IPS-11a (cell line): ENCODE results near the gene IFNA2.
"Not testable (repeated sequence)": the region's sequence is repeated elsewhere in the genome, so short reads cannot be mapped to it uniquely, and the experiment has no call there.

ENCODE experiments used
- H3K4me3 ChIP-seq: one replicate; pipeline ENCODE4 v1.5.1; 2013; ENCODE audit warnings: low read depth, low read length, control low read depth

Gene IFNA2

GRCh38 chr9:21383627-21384026 lies 1.6 kb downstream of the IFNA2 start:
- no peak overlapping the region for H3K4me3 ChIP-seq

- H3K4me3 ChIP-seq: no peak overlapping the region
These were observed 3.5 kb downstream of the IFNA2 start for GRCh38 chr9:21381448-21382339.

- H3K4me3 ChIP-seq: not testable (repeated sequence)
These were observed 13.7 kb downstream of the IFNA2 start for GRCh38 chr9:21371467-21371866.

GRCh38 chr9:21367957-21368356 lies 17.2 kb downstream of the IFNA2 start, which contains the start of gene IFNA13:
Gene IFNA13 (minus strand): TSS chr9:21368057. CDS start chr9:21368010, 47 bp downstream.
- H3K4me3 ChIP-seq: no peak within 1 kb of the TSS

- H3K4me3 ChIP-seq: not testable (repeated sequence)
These were observed 18.0 kb downstream of the IFNA2 start for GRCh38 chr9:21367169-21367568.

- H3K4me3 ChIP-seq: no peak overlapping the region
These were observed 22.9 kb downstream of the IFNA2 start for GRCh38 chr9:21362287-21362686.

GRCh38 chr9:21357479-21358460 lies 27.4 kb downstream of the IFNA2 start:
- no peak overlapping the region for H3K4me3 ChIP-seq

GRCh38 chr9:21350787-21351186 lies 34.4 kb downstream of the IFNA2 start, which contains the start of gene IFNA6:
Gene IFNA6 (minus strand): TSS chr9:21350887. CDS start chr9:21350887, 0 bp downstream.
- H3K4me3 ChIP-seq: no peak within 1 kb of the TSS

- no peak overlapping the region for H3K4me3 ChIP-seq
These were observed 36.7 kb downstream of the IFNA2 start for GRCh38 chr9:21348430-21348970.

- no peak overlapping the region for H3K4me3 ChIP-seq
These were observed 44.5 kb downstream of the IFNA2 start for GRCh38 chr9:21340735-21341134.

- H3K4me3 ChIP-seq: no peak overlapping the region
These were observed 48.7 kb downstream of the IFNA2 start for GRCh38 chr9:21336457-21336856.

GRCh38 chr9:21334701-21335632 lies 50.2 kb downstream of the IFNA2 start, which contains the start of gene KLHL9:
Gene KLHL9 (minus strand): TSS chr9:21335404. CDS start chr9:21334859, 545 bp downstream.
- peak within 1 kb of the TSS; percentile 95 for H3K4me3 ChIP-seq
